Erythroblast (primary cell): ENCODE data around the gene STEAP1.

ENCODE experiments used
- GATA1 ChIP-seq: IDR thresholded peaks from 2 replicates; pipeline ENCODE4 v1.6.1; 2011; ENCODE audit warnings: low read depth, mild to moderate bottlenecking, control low read depth, low read length, moderate library complexity
- POLR2A ChIP-seq: IDR thresholded peaks from 2 replicates; pipeline ENCODE4 v1.6.1; 2011; ENCODE audit warnings: mild to moderate bottlenecking, low read length

- TF ChIP-seq POLR2A = no peak
- TF ChIP-seq GATA1 = no peak
These were observed 18.4 kb downstream of the STEAP1 start for GRCh38 chr7:90172624-90173023.
